GM12878 (cell line): ENCODE results near the gene PTGES3L. TPM values are rescaled to one million over a fixed set of nuclear protein-coding genes. Genes with fewer than 3 reads are reported as not detected.
A peak's percentile ranks its signal among the peaks of the same experiment; 100 is the strongest.

Source experiments
- ATAC-seq: fragments of 200-7000 bp; cut with Tn5 transposase; 3 replicates; pipeline ENCODE4 v1.9.1; 2020; ENCODE audit warnings: mild to moderate bottlenecking, moderate library complexity
- BruUV-seq: library from RNA; stranded (reverse); fragments of 400-500 nt; replicated peaks from 2 replicates; lab custom pipeline; 2021; lab: Mats Ljungman, UMichigan
- CTCF ChIA-PET: fragments of 300-600 bp; sonication (Branson Sonifier 250); formaldehyde crosslinking; extraction: SDS; loops from one replicate; lab custom pipeline; 2021; ENCODE audit warnings: inconsistent platforms; lab: Yijun Ruan, JAX
- POLR2A ChIA-PET: fragments of 350-600 bp; formaldehyde crosslinking; extraction: SDS; loops from one replicate; lab custom pipeline; 2021; ENCODE audit warnings: inconsistent platforms; lab: Charles Lee
- RAD21 ChIA-PET: fragments of 300-600 bp; sonication (Branson Sonifier 250); formaldehyde crosslinking; loops from one replicate; lab custom pipeline; 2023; ENCODE audit warnings: antibody characterized with exemption; ENCODE audit not compliant: unreplicated experiment; lab: Charles Lee
- SMC1A ChIA-PET: fragments of 300-600 bp; sonication (Branson Sonifier 250); formaldehyde crosslinking; loops from one replicate; lab custom pipeline; 2023; ENCODE audit not compliant: unreplicated experiment, uncharacterized antibody; lab: Charles Lee
- DNase-seq: peaks from one replicate; pipeline ENCODE4 v3.0.0-alpha.2; 2011; ENCODE audit warnings: low read depth, low spot score
- FAIRE-seq: peaks from 3 replicates; lab custom pipeline; 2011; peaks lifted over from hg19 to GRCh38; lab: Jason Lieb, UNC
- H2AFZ ChIP-seq: 2 replicates; pipeline ENCODE4 v1.6.0; 2011; ENCODE audit warnings: low read depth, low read length, control low read depth; ENCODE audit not compliant: control insufficient read depth
- H3K27ac ChIP-seq: 2 replicates; pipeline ENCODE4 v1.5.1; 2011; ENCODE audit warnings: control low read depth; ENCODE audit not compliant: control insufficient read depth, insufficient read depth
- H3K27me3 ChIP-seq, 2 experiments: replicated peaks in 1 of 2; 2 replicates each; pipeline versions ENCODE4 v1.6.0 to v1.6.1; 2011; ENCODE audit warnings: low read length in 1 of 2; ENCODE audit not compliant: control insufficient read depth in 2 of 2, insufficient read depth in 2 of 2
- H3K36me3 ChIP-seq, 2 experiments: 2 replicates each; pipeline ENCODE4 v1.5.1; 2011; ENCODE audit warnings: low read length in 1 of 2; ENCODE audit not compliant: control insufficient read depth in 2 of 2, insufficient read depth in 2 of 2
- H3K4me1 ChIP-seq: 2 replicates; pipeline ENCODE4 v1.6.1; 2011; ENCODE audit warnings: mild to moderate bottlenecking, low read length, moderate library complexity, mixed read lengths; ENCODE audit not compliant: control insufficient read depth, insufficient read depth
- H3K4me2 ChIP-seq: 2 replicates; pipeline ENCODE4 v1.6.0; 2011; ENCODE audit warnings: control low read depth; ENCODE audit not compliant: control insufficient read depth, insufficient read depth
- H3K4me3 ChIP-seq: fragments of 200-600 bp; sonication (generic); 2 replicates; pipeline ENCODE4 v1.5.1; 2016
- H3K79me2 ChIP-seq: 2 replicates; pipeline ENCODE4 v1.6.0; 2011; ENCODE audit warnings: low read length; ENCODE audit not compliant: control insufficient read depth, insufficient read depth
- H3K9ac ChIP-seq: 2 replicates; pipeline ENCODE4 v1.8.0; 2011; ENCODE audit warnings: low read length, control low read depth, mixed read lengths; ENCODE audit not compliant: control insufficient read depth, insufficient read depth
- H3K9me3 ChIP-seq: replicated peaks from 3 replicates; pipeline ENCODE4 v1.5.1; 2011; ENCODE audit warnings: mild to moderate bottlenecking, low read length; ENCODE audit not compliant: control insufficient read depth, insufficient read depth
- H4K20me1 ChIP-seq: 2 replicates; pipeline ENCODE4 v1.6.0; 2011; ENCODE audit not compliant: control insufficient read depth, insufficient read depth
- CUX1 ChIP-seq: IDR thresholded peaks from 2 replicates; pipeline ENCODE4 v1.6.1; 2012; ENCODE audit warnings: improper control_type of control experiment, low read depth, low read length; ENCODE audit not compliant: insufficient replicate concordance
- DPF2 ChIP-seq: fragments of 450-650 bp; IDR thresholded peaks from 2 replicates; pipeline ENCODE4 v1.6.1; 2017; ENCODE audit warnings: mild to moderate bottlenecking
- ETV6 ChIP-seq, 2 experiments: fragments of 450-650 bp in 1 of 2; IDR thresholded peaks in 1 of 2; conservative IDR thresholded peaks in 1 of 2; 2 replicates each; pipeline ENCODE4 v1.6.1; 2014; ENCODE audit warnings: antibody characterized with exemption in 1 of 2, borderline replicate concordance in 1 of 2, low read depth in 1 of 2, mild to moderate bottlenecking in 1 of 2, moderate library complexity in 1 of 2
- NR2C1 ChIP-seq: fragments of 450-650 bp; IDR thresholded peaks from 2 replicates; pipeline ENCODE4 v1.6.1; 2017; ENCODE audit warnings: antibody characterized with exemption, mild to moderate bottlenecking, moderate library complexity
- SMC3 ChIP-seq: IDR thresholded peaks from 2 replicates; pipeline ENCODE4 v1.6.1; 2011; ENCODE audit warnings: low read length, improper control_type of control experiment, borderline replicate concordance
- TAF1 ChIP-seq: IDR thresholded peaks from 2 replicates; pipeline ENCODE4 v1.6.1; 2011; ENCODE audit warnings: mild to moderate bottlenecking, low read depth, low read length, borderline replicate concordance
- TCF3 ChIP-seq: IDR thresholded peaks from 2 replicates; pipeline ENCODE4 v1.6.1; 2012; ENCODE audit warnings: low read depth, mild to moderate bottlenecking, low read length, borderline replicate concordance; ENCODE audit not compliant: insufficient read depth
- ZBED1 ChIP-seq: IDR thresholded peaks from 2 replicates; pipeline ENCODE4 v1.6.1; 2016; ENCODE audit warnings: borderline replicate concordance
- ZNF687 ChIP-seq: fragments of 450-650 bp; IDR thresholded peaks from 2 replicates; pipeline ENCODE4 v1.6.1; 2017; ENCODE audit warnings: mild to moderate bottlenecking, moderate library complexity
- WGBS: methylation state at CpG from one replicate; pipeline ENCODE4 v1.1.6; 2016; ENCODE audit warnings: low lambda C conversion rate; ENCODE audit not compliant: insufficient replicate concordance, insufficient coverage; ENCODE audit errors: missing lambda C conversion rate; 5-methylcytosine and 5-hydroxymethylcytosine counted together
- in situ Hi-C: fragments of 300-500 bp; cut with MboI; formaldehyde crosslinking; loops from 9 replicates; pipeline ENCODE4 v1.14.3; 2018; ENCODE audit warnings: mixed read lengths
- intact Hi-C: fragments of 100-400 bp; cut with micrococcal nuclease; formaldehyde crosslinking; loops from one replicate; pipeline ENCODE4 v1.14.2; 2022; ENCODE audit not compliant: unreplicated experiment
- polyA plus RNA-seq, 11 experiments: library from polyadenylated mRNA; depleted of rRNA in 4 of 11; unstranded in 6 of 11; stranded (reverse) in 5 of 11; fragments of >200 nt; fragmentation: Nextera tagmentation in 4 of 11; fragmentation: Illumina TruSeq in 1 of 11; extraction: Ambion mirVana in 4 of 11; extraction: Trizol in 1 of 11; gene quantifications; 1 replicate in 1 of 11; 2 replicates in 10 of 11; pipeline versions ENCODE4 v1.2.1 to v1.2.3, GENCODE V29; 2011 to 2016; ENCODE audit warnings: inconsistent platforms in 2 of 11, missing spikeins in 2 of 11, low read depth in 1 of 11
- total RNA-seq, 4 experiments: library from RNA; depleted of rRNA in 3 of 4; stranded (reverse); fragments of >200 nt in 3 of 4; fragmentation: Illumina TruSeq in 1 of 4; extraction: Trizol in 1 of 4; gene quantifications; 2 replicates each; pipeline versions ENCODE4 v1.2.1 to v1.2.3, GENCODE V29; 2013 to 2021

PTGES3L gene
- total and polyA plus RNA-seq, 10 of the 15 experiments (the other 5 are each of a cell fraction or from before 2014, with no cell fraction given) = 0.11 to 2.3 (median 0.98) TPM

GRCh38 chr17:43006639-43007551, 27.0 kb upstream of the PTGES3L start, which contains the start of gene IFI35:
TSS of gene IFI35 (plus strand) at chr17:43006784. CDS start at chr17:43006948, 164 bp downstream.
- H3K79me2 ChIP-seq = peaks cover 29% of the 10 kb centered on the region
- WGBS = 16% methylated on average over 17 of the region's 18 CpGs
- in situ Hi-C loops (no loop called here), intact Hi-C loops (no loop called here)
- no peaks in the 10 kb centered on the region for H3K27me3 ChIP-seq
- RAD21 ChIA-PET = interaction anchor here (0.7 to 2.3 kb wide), 6 partner anchors 9 to 332 kb away, joined by 3 to 18 read pairs (median 4); partner anchors contain the start of gene RPL27
- POLR2A ChIA-PET = interaction anchor here (1.0 to 1.5 kb wide), 2 partner anchors 9 to 477 kb away, joined by 3 to 9 read pairs; partner anchors contain the start of genes DHX8 and RPL27
- H3K4me3 ChIP-seq = peak within 1 kb of the TSS; percentile 97
- ATAC-seq (peak; percentile 97), DNase-seq (peak; percentile 69), FAIRE-seq (peak; percentile 94)
- no peaks in the 10 kb centered on the region for H3K9me3 ChIP-seq
- H3K4me1 ChIP-seq = peaks cover 6% of the 10 kb centered on the region
- CTCF ChIA-PET = interaction anchor here (0.6 to 3.1 kb wide), 15 partner anchors 8 to 327 kb away, joined by 3 to 29 read pairs (median 4); partner anchors contain the start of genes RND2 and RPL27
- peak within 1 kb of the TSS; percentile 58 for H3K4me2 ChIP-seq
- peak within 1 kb of the TSS; percentile 81 for H2AFZ ChIP-seq
- H3K9ac ChIP-seq = peak within 1 kb of the TSS; percentile 97
- SMC1A ChIA-PET = interaction anchor here (1.0 to 2.0 kb wide), 8 partner anchors 9 to 309 kb away, joined by 3 to 13 read pairs (median 4); partner anchors contain the start of genes BECN1, NBR1 and RPL27
- H4K20me1 ChIP-seq = no peaks in the 10 kb centered on the region
- BruUV-seq = TSS peak; percentile 85
- peaks cover 4 to 17% of the 10 kb centered on the region in 2 experiments; a peak in 3 of 4 replicates for H3K36me3 ChIP-seq
- peak within 1 kb of the TSS; percentile 97 for H3K27ac ChIP-seq
- TF ChIP-seq NR2C1 (no peak), ETV6 (conservative IDR thresholded peaks at IDR 0.05 in 1 of 2, IDR thresholded peaks at IDR 0.05 in 1 of 2; ENCODE audit: borderline replicate concordance in 1 of 2, low read depth in 1 of 2) (peak in 1 of 2 experiments; percentile 80; a peak in 2 of 4 replicates), CUX1 (no peak), TCF3 (no peak), ZNF687 (no peak), DPF2 (0 out of 2 replicates have a peak, but pooled peaks have one; percentile 26), ZBED1 (peak; percentile 42; the same call in 1 of the 2 replicates), SMC3 (peak; percentile 41; the same call in 1 of the 2 replicates), TAF1 (peak; percentile 58; the same call in 1 of the 2 replicates)
